AG09319 (cell line): ENCODE results near the gene CPTP.

ENCODE experiments used
- DNase-seq: peaks from one replicate; pipeline ENCODE4 v3.0.0-alpha.2; 2010; ENCODE audit warnings: low read depth; ENCODE audit errors: extremely low read depth
- CTCF ChIP-seq: IDR thresholded peaks from 2 replicates; pipeline ENCODE4 v1.5.1; 2011; ENCODE audit warnings: low read depth, mild to moderate bottlenecking, inconsistent platforms, low read length, moderate library complexity

CPTP gene

GRCh38 chr1:1318777-1319645 lies 5.6 kb upstream of the CPTP start:
- TF ChIP-seq CTCF = no peak
- DNase-seq = no peak

- TF ChIP-seq CTCF = no peak
- no peak for DNase-seq
Measured at GRCh38 chr1:1319646-1319941, 5.0 kb upstream of the CPTP start.

- TF ChIP-seq CTCF = no peak
Measured at GRCh38 chr1:1320666-1321448, 3.7 kb upstream of the CPTP start.

GRCh38 chr1:1321477-1321876 lies 3.1 kb upstream of the CPTP start:
- no peak for TF ChIP-seq CTCF
- no peak for DNase-seq

More at GRCh38 chr1:1320666-1321448, 3.7 kb upstream of the CPTP start:
- no peak for DNase-seq

GRCh38 chr1:1322418-1322817 lies 2.2 kb upstream of the CPTP start:
- DNase-seq = no peak
- TF ChIP-seq CTCF = no peak

- TF ChIP-seq CTCF = no peak
- no peak for DNase-seq
Measured at GRCh38 chr1:1322952-1323351, 1.6 kb upstream of the CPTP start.

- DNase-seq = no peak
- TF ChIP-seq CTCF = no peak
Measured at GRCh38 chr1:1324084-1324523, 498 bp upstream of the CPTP start.
